GM12892 (cell line): ENCODE results near the gene LRRC25.

ENCODE experiments used
- POLR2A ChIP-seq: IDR thresholded peaks from 2 replicates; pipeline ENCODE4 v1.6.1; 2011; ENCODE audit warnings: low read depth, low read length, control low read depth
- POLR2AphosphoS5 ChIP-seq: IDR thresholded peaks from 2 replicates; pipeline ENCODE4 v1.6.1; 2011; ENCODE audit warnings: low read depth, low read length, control low read depth
- TAF1 ChIP-seq: IDR thresholded peaks from 2 replicates; pipeline ENCODE4 v1.6.1; 2011; ENCODE audit warnings: low read depth, mild to moderate bottlenecking, control low read depth, low read length, borderline replicate concordance

DNA sequence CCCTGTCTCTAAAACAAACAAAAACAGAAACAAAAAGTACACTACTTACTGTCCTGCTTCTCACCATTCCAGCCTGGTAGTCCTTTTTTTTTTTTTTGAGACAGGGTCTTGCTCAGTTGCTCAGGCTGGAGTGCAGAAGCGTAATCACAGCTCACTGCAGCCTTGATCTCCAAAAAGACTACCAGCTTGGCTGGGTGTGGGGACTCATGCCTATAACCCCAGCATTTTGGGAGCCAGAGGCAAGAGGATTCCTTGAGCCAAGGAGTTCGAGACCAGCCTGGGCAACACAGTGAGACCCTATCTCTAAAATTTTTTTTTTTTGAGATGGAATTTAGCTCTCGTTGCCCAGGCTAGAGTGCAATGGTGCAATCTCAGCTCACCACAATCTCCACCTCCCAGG lies 16.6 kb downstream of the LRRC25 start:
- TF ChIP-seq POLR2AphosphoS5 (no peak), POLR2A (no peak), TAF1 (no peak)
